Erythroblast (primary cell): ENCODE results near the gene DPP9.
"Not testable (repeated sequence)": the region's sequence is repeated elsewhere in the genome, so short reads cannot be mapped to it uniquely, and the experiment has no call there.

Experiments used
- DNase-seq, 2 experiments: peaks; one replicate each; lab custom pipeline; 2025; lab: John Stamatoyannopoulos, UW
- GATA1 ChIP-seq: IDR thresholded peaks from 2 replicates; pipeline ENCODE4 v1.6.1; 2011; ENCODE audit warnings: low read depth, mild to moderate bottlenecking, control low read depth, low read length, moderate library complexity
- POLR2A ChIP-seq: IDR thresholded peaks from 2 replicates; pipeline ENCODE4 v1.6.1; 2011; ENCODE audit warnings: mild to moderate bottlenecking, low read length

DPP9 gene

GRCh38 chr19:4748589-4748988, 24.9 kb upstream of the DPP9 start:
- TF ChIP-seq GATA1 (no peak), POLR2A (no peak)
- no peak for DNase-seq

GRCh38 chr19:4748185-4748584, 24.5 kb upstream of the DPP9 start:
- DNase-seq, result no peak
- TF ChIP-seq GATA1 (no peak), POLR2A (no peak)

- DNase-seq, result no peak
- TF ChIP-seq GATA1 (no peak), POLR2A (no peak)
Observed at GRCh38 chr19:4745986-4746385, 22.3 kb upstream of the DPP9 start.

GRCh38 chr19:4745175-4745574, 21.5 kb upstream of the DPP9 start:
- DNase-seq, result not testable (repeated sequence)

- TF ChIP-seq GATA1 (no peak), POLR2A (no peak)
- DNase-seq, result no peak
Observed at GRCh38 chr19:4744451-4745174, 21.0 kb upstream of the DPP9 start.

- TF ChIP-seq POLR2A (no peak), GATA1 (no peak)
- no peak for DNase-seq
Observed at GRCh38 chr19:4742723-4743646, 19.3 kb upstream of the DPP9 start.

- no peak for DNase-seq
- TF ChIP-seq POLR2A (no peak), GATA1 (no peak)
Observed at GRCh38 chr19:4740092-4740491, 16.4 kb upstream of the DPP9 start.

GRCh38 chr19:4738734-4739133, 15.1 kb upstream of the DPP9 start:
- TF ChIP-seq POLR2A (no peak), GATA1 (no peak)
- DNase-seq, result no peak

- TF ChIP-seq GATA1 (no peak), POLR2A (no peak)
- DNase-seq, result no peak
Observed at GRCh38 chr19:4737955-4738600, 14.4 kb upstream of the DPP9 start.

GRCh38 chr19:4733755-4734345, 10.2 kb upstream of the DPP9 start:
- DNase-seq, result no peak
- no peak for TF ChIP-seq GATA1
- no peak for TF ChIP-seq POLR2A

- DNase-seq, result peak; percentile 60 to 64
- TF ChIP-seq GATA1, result no peak
Observed at GRCh38 chr19:4732680-4733114, 9.1 kb upstream of the DPP9 start.

- DNase-seq, result peak; percentile 38 to 60
- TF ChIP-seq POLR2A, result no peak
- no peak for TF ChIP-seq GATA1
Observed at GRCh38 chr19:4730740-4731171, 7.1 kb upstream of the DPP9 start.

- TF ChIP-seq POLR2A (no peak), GATA1 (no peak)
- no peak for DNase-seq
Observed at GRCh38 chr19:4728871-4729270, 5.2 kb upstream of the DPP9 start.
